Lung (tissue), 12 donors: ENCODE data around the gene CCDC201. TPM values are rescaled to one million over a fixed set of nuclear protein-coding genes. Genes with fewer than 3 reads are reported as not detected.

Source experiments
- ATAC-seq: fragments of 200-7000 bp; cut with Tn5 transposase; one replicate; pipeline ENCODE4 v1.9.1; 2020; ENCODE audit warnings: moderate number of reproducible peaks; ENCODE audit not compliant: insufficient read depth, low FRiP score
- DNase-seq, 3 donors: peaks; one replicate each; pipeline ENCODE4 v3.0.0-alpha.2; 2013 to 2017
- H3K27ac ChIP-seq, 2 donors: one replicate each; pipeline ENCODE4 v1.5.1; 2013; ENCODE audit warnings: mild to moderate bottlenecking in 2 of 2, moderate library complexity in 2 of 2, control low read depth in 1 of 2, inconsistent platforms in 1 of 2, low read depth in 1 of 2, low read length in 1 of 2
- H3K27me3 ChIP-seq, 3 donors: one replicate each; pipeline ENCODE4 v1.5.1; 2013; ENCODE audit warnings: low read length in 2 of 3; ENCODE audit not compliant: control insufficient read depth in 3 of 3, insufficient read depth in 3 of 3
- H3K36me3 ChIP-seq, 4 donors: one replicate each; pipeline ENCODE4 v1.5.1; 2013; ENCODE audit warnings: low read length in 4 of 4, mild to moderate bottlenecking in 1 of 4, moderate library complexity in 1 of 4; ENCODE audit not compliant: control insufficient read depth in 4 of 4, insufficient read depth in 4 of 4
- H3K4me1 ChIP-seq, 5 donors: one replicate each; pipeline ENCODE4 v1.5.1; 2013; ENCODE audit warnings: low read length in 5 of 5, mild to moderate bottlenecking in 2 of 5, moderate library complexity in 1 of 5; ENCODE audit not compliant: control insufficient read depth in 5 of 5, insufficient read depth in 5 of 5
- H3K4me3 ChIP-seq: one replicate; pipeline ENCODE4 v1.5.1; 2013; ENCODE audit warnings: mild to moderate bottlenecking, control low read depth, moderate library complexity
- H3K9ac ChIP-seq, 2 donors: one replicate each; pipeline ENCODE4 v1.5.1; 2013; ENCODE audit warnings: low read length in 2 of 2, control low read depth in 1 of 2; ENCODE audit not compliant: insufficient read depth in 1 of 2
- H3K9me3 ChIP-seq, 4 donors: one replicate each; pipeline ENCODE4 v1.5.1; 2013; ENCODE audit warnings: low read length in 3 of 4, mild to moderate bottlenecking in 1 of 4, moderate library complexity in 1 of 4; ENCODE audit not compliant: control insufficient read depth in 4 of 4, insufficient read depth in 3 of 4
- WGBS, 2 donors: extraction: QIAGEN DNeasy Blood & Tissue Kit; methylation state at CpG; one replicate each; pipeline ENCODE4 v1.1.7; 2013; 5-methylcytosine and 5-hydroxymethylcytosine counted together
- polyA plus RNA-seq, 2 donors: library from polyadenylated mRNA; stranded (reverse); fragments of 200-250 nt; gene quantifications; one replicate each; pipeline ENCODE4 v1.2.1, GENCODE V29; 2013
- total RNA-seq, 2 donors: library from RNA; depleted of rRNA in 1 of 2; stranded (reverse); fragments of >200 nt in 1 of 2; gene quantifications; one replicate each; pipeline ENCODE4 v1.2.1, GENCODE V29; 2014 to 2021
- TF ChIP-seq, protein P1 (sequence below): IDR thresholded peaks from 2 replicates; pipeline ENCODE4 v1.5.1; 2012; ENCODE audit warnings: mild to moderate bottlenecking; ENCODE audit errors: control extremely low read depth, extremely low read depth
- donor health status: control.
- donor health status: control.
- donor health status: Bipolar disorder and iron deficiency.
- donor health status: healthy.
- donor health status: DM: yes; HTN: yes; CAD: no.

The CCDC201 gene
- total and polyA plus RNA-seq, 4 donors: not detected

DNA sequence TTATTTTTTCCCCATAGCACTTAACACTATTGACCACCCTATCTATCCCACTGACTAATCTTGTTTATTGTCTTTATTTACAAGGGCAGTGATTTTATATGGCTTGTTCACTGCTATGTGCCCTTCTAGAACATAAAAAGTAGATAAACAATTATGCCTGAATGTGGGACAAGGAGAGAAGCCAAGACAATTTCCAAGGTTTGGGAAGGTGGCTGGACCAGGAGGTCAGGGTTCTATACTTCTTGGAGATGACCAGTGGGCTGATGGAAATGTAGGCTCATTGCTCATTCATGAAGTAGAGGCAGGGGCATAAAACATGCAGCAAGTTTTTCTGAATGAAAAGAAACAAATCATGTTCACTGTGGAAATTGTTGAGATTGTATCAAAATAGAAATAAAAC lies 36.7 kb upstream of the CCDC201 start:
- Histone ChIP-seq H3K36me3 (no peaks in the 10 kb centered on the region), H3K4me1 (no peaks in the 10 kb centered on the region), H3K4me3 (no peak overlapping the region), H3K27me3 (no peaks in the 10 kb centered on the region), H3K9ac (no peak overlapping the region), H3K27ac (no peak overlapping the region), H3K9me3 (no peaks in the 10 kb centered on the region)
- TF ChIP-seq, protein P1, sequence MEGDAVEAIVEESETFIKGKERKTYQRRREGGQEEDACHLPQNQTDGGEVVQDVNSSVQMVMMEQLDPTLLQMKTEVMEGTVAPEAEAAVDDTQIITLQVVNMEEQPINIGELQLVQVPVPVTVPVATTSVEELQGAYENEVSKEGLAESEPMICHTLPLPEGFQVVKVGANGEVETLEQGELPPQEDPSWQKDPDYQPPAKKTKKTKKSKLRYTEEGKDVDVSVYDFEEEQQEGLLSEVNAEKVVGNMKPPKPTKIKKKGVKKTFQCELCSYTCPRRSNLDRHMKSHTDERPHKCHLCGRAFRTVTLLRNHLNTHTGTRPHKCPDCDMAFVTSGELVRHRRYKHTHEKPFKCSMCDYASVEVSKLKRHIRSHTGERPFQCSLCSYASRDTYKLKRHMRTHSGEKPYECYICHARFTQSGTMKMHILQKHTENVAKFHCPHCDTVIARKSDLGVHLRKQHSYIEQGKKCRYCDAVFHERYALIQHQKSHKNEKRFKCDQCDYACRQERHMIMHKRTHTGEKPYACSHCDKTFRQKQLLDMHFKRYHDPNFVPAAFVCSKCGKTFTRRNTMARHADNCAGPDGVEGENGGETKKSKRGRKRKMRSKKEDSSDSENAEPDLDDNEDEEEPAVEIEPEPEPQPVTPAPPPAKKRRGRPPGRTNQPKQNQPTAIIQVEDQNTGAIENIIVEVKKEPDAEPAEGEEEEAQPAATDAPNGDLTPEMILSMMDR: no peak
- no peak for ATAC-seq
- DNase-seq: no peak

DNA sequence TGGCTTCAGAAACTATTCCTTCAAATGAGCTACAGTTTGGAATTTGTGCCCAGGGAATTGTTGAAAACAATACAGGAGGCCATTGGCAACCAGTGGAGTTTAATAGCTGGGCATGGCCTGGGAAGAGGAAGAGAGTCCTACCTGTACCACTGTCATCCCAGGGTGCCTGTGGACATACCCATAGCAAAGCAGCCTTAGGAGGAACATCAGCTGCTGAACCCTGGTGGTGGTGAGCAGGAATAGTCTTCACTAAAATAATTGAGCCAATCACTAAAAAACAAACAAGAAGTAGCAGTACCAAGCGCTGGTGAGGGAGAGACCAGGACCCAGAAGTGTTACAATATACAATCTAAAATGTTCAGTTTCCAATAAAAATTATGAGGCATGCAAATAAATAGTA lies 29.9 kb upstream of the CCDC201 start:
- Histone ChIP-seq H3K27me3 (no peaks in the 10 kb centered on the region), H3K9me3 (peaks cover 0 to 2% (median 0%) of the 10 kb centered on the region in 4 donors), H3K4me3 (no peak overlapping the region), H3K4me1 (no peaks in the 10 kb centered on the region), H3K36me3 (no peaks in the 10 kb centered on the region), H3K9ac (no peak overlapping the region), H3K27ac (no peak overlapping the region)
- WGBS, 2 donors: 92 to 98% methylated on average over 1 of the region's 1 CpG
- TF ChIP-seq, protein P1: no peak
- ATAC-seq (no peak), DNase-seq (no peak)

DNA sequence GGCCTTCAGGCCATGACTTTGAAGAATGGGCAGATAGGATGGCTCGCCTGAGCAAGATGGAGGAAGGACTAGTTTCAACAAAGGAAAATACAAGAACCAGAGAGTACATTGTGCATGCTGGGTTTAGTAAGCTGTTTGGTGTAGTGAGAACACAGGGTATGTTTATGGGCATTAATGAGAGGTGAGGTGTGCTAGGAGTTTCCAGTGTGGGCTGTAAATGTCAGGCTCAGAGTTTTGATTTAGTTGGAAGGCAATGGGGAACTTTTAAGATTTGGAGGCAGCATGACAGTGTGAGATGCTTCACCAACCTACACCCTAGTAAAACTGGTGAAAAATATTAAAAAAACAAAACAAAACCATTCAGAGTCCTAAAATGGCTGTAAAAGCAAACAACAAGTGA lies 28.7 kb upstream of the CCDC201 start:
- no peaks in the 10 kb centered on the region for H3K27me3 ChIP-seq
- H3K9ac ChIP-seq: no peak overlapping the region
- no peak overlapping the region for H3K4me3 ChIP-seq
- H3K36me3 ChIP-seq: no peaks in the 10 kb centered on the region
- 76 to 94% methylated on average over 1 of the region's 1 CpG for WGBS, 2 donors
- ATAC-seq: no peak
- no peaks in the 10 kb centered on the region for H3K4me1 ChIP-seq
- H3K9me3 ChIP-seq: peaks cover 0 to 2% (median 0%) of the 10 kb centered on the region in 4 donors
- no peak overlapping the region for H3K27ac ChIP-seq
- TF ChIP-seq, protein P1: no peak
- DNase-seq: no peak

DNA sequence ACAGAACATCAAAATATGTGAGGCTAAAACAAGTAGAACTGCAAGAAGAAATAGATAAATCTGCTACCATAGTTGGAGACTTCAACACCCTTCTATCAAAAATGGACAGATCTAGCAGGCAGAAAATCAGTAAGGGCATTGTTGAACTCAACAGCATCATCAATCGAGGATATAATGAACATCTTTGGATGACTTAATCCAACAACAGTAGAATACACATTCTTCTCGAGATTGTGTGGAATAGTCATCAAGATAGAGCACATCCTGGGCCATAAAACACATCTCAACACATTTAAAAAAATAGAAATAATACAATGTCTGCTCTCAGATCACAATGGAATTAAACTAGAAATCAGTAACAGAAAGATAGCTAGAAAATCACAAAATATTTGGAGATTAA lies 25.3 kb upstream of the CCDC201 start:
- H3K27me3 ChIP-seq: no peaks in the 10 kb centered on the region
- H3K9me3 ChIP-seq: peaks cover 0 to 2% (median 0%) of the 10 kb centered on the region in 4 donors
- peaks cover 0 to 4% (median 0%) of the 10 kb centered on the region in 5 donors for H3K4me1 ChIP-seq
- no peak for ATAC-seq
- H3K36me3 ChIP-seq: no peaks in the 10 kb centered on the region
- no peak overlapping the region for H3K9ac ChIP-seq
- DNase-seq: no peak
- WGBS, 2 donors: 82 to 89% methylated on average over 2 of the region's 2 CpGs
- H3K4me3 ChIP-seq: no peak overlapping the region
- H3K27ac ChIP-seq: no peak overlapping the region
- TF ChIP-seq, protein P1: no peak
